ENCODE results near the gene TRAK1. TPM values are rescaled to one million over a fixed set of nuclear protein-coding genes. Genes with fewer than 3 reads are reported as not detected.
A peak's percentile ranks its signal among the peaks of the same experiment; 100 is the strongest.

The TRAK1 gene
- total RNA-seq, 4 donors from 2014 or later = 14.3 to 37.5 (median 21.4) TPM

DNA sequence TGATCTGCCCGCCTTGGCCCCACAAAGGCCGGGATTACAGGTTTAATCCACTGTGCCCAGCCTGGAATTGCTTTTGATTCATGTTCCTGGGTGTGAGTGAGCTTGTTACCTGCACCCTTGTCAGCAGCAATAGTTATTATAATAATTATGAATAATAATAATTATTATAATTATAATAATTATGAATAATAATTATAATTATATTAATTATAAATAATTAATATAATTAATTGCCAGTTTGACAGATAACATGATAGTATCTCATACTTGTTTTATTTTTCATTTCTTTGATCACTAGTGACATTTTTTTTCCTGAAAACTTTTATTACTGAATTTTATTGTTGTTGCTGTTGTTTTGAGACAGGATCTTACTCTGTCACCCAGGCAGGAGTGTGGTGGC is 21.1 kb upstream of the TRAK1 start:
- no peak for TF ChIP-seq POLR2A (IDR thresholded peaks at IDR 0.05)
- TF ChIP-seq, protein P1, sequence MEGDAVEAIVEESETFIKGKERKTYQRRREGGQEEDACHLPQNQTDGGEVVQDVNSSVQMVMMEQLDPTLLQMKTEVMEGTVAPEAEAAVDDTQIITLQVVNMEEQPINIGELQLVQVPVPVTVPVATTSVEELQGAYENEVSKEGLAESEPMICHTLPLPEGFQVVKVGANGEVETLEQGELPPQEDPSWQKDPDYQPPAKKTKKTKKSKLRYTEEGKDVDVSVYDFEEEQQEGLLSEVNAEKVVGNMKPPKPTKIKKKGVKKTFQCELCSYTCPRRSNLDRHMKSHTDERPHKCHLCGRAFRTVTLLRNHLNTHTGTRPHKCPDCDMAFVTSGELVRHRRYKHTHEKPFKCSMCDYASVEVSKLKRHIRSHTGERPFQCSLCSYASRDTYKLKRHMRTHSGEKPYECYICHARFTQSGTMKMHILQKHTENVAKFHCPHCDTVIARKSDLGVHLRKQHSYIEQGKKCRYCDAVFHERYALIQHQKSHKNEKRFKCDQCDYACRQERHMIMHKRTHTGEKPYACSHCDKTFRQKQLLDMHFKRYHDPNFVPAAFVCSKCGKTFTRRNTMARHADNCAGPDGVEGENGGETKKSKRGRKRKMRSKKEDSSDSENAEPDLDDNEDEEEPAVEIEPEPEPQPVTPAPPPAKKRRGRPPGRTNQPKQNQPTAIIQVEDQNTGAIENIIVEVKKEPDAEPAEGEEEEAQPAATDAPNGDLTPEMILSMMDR (IDR thresholded peaks at IDR 0.05) = no peak
- H3K27ac ChIP-seq = no peak overlapping the region
- H3K9me3 ChIP-seq = no peaks in the 10 kb centered on the region
- H3K36me3 ChIP-seq = no peaks in the 10 kb centered on the region
- H3K4me3 ChIP-seq = no peak overlapping the region
- no peak for DNase-seq
- H3K27me3 ChIP-seq = no peaks in the 10 kb centered on the region
- intact Hi-C loops (cut with DNase I; ENCODE audit: low total_unique reads) = no loop called here
- H3K4me1 ChIP-seq = peaks cover 15 to 21% of the 10 kb centered on the region in 2 donors

DNA sequence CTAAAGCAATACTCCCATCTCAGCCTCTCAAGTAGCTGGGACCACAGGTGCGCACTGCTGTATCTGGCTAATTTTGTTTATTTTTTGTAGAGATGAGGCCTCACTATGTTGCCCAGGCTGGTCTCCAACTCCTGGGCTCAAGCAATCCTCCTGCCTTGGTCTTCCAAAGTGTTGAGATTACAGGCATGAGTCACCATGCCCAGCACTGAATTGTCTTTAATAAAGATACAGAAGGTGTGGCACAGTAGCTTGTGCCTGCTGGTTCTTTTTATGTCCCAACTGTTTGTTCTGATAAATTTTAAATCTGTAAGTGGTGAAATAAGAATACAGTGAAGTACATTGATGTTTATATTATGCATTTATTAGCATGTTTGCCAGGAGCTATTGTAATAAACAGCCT is 20.6 kb upstream of the TRAK1 start:
- DNase-seq = no peak
- no peak for TF ChIP-seq POLR2A (IDR thresholded peaks at IDR 0.05)
- TF ChIP-seq, protein P1 (IDR thresholded peaks at IDR 0.05) = no peak
- H3K27me3 ChIP-seq = no peaks in the 10 kb centered on the region
- H3K27ac ChIP-seq = peak overlapping the region; percentile 59 to 79
- no peak overlapping the region for H3K4me3 ChIP-seq
- H3K4me1 ChIP-seq = peaks cover 15 to 21% of the 10 kb centered on the region in 2 donors
- no peaks in the 10 kb centered on the region for H3K9me3 ChIP-seq
- intact Hi-C loops (cut with DNase I; ENCODE audit: low total_unique reads) = no loop called here
- H3K36me3 ChIP-seq = no peaks in the 10 kb centered on the region

- Histone ChIP-seq H3K27me3 (no peaks in the 10 kb centered on the region), H3K4me3 (peak overlapping the region; percentile 3 to 4), H3K4me1 (peaks cover 15 to 21% of the 10 kb centered on the region in 2 donors), H3K9me3 (no peaks in the 10 kb centered on the region), H3K27ac (peak overlapping the region; percentile 59 to 79), H3K36me3 (no peaks in the 10 kb centered on the region)
- TF ChIP-seq, protein P1 (IDR thresholded peaks at IDR 0.05) = no peak
- TF ChIP-seq POLR2A (IDR thresholded peaks at IDR 0.05) = no peak
- peak; percentile 60 to 76 for DNase-seq
- intact Hi-C loops (cut with DNase I; ENCODE audit: low total_unique reads) = no loop called here
These were observed 19.0 kb upstream of the TRAK1 start for GRCh38 chr3:42071904-42072812.

DNA sequence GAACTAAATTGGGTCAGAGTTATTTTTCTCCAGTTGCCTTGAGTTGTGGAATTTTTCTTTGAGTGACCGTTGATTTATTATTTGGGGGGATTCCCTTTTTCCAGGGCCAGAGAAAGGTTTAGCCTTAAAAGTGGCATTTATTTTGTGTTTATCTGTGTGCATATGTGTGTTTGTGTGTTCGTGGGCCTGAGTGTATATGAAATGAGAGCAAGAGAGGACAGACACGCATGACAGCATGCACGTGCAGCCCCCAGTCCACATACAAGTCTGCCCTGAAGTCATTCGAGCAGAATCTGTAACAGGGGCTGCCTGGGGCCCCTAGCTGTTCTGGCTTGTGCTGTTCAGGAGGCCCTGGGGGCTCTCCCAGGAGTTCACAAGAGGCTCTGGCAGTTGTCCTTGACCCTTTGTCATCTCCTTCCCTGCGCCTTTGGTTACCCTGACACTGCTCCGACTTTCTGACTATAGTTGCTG is 18.3 kb upstream of the TRAK1 start:
- DNase-seq = no peak
- Histone ChIP-seq H3K27me3 (no peaks in the 10 kb centered on the region), H3K36me3 (no peaks in the 10 kb centered on the region), H3K4me3 (peak overlapping the region in 1 of 2 donors; percentile 3), H3K4me1 (peaks cover 10 to 21% of the 10 kb centered on the region in 2 donors), H3K9me3 (no peaks in the 10 kb centered on the region), H3K27ac (peak overlapping the region; percentile 59 to 79)
- TF ChIP-seq POLR2A (IDR thresholded peaks at IDR 0.05) = no peak
- TF ChIP-seq, protein P1 (IDR thresholded peaks at IDR 0.05) = no peak
- intact Hi-C loops (cut with DNase I; ENCODE audit: low total_unique reads) = no loop called here

GRCh38 chr3:42077785-42078184 is 13.4 kb upstream of the TRAK1 start:
- DNase-seq = no peak
- H3K9me3 ChIP-seq = no peaks in the 10 kb centered on the region
- H3K27me3 ChIP-seq = no peaks in the 10 kb centered on the region
- H3K27ac ChIP-seq = no peak overlapping the region
- no peaks in the 10 kb centered on the region for H3K36me3 ChIP-seq
- TF ChIP-seq, protein P1 (IDR thresholded peaks at IDR 0.05) = no peak
- no peak for TF ChIP-seq POLR2A (IDR thresholded peaks at IDR 0.05)
- no peak overlapping the region for H3K4me3 ChIP-seq
- intact Hi-C loops (cut with DNase I; ENCODE audit: low total_unique reads) = no loop called here
- H3K4me1 ChIP-seq = peaks cover 0 to 9% of the 10 kb centered on the region in 2 donors
